ENCODE data around the gene WDR93.

The WDR93 gene

DNA sequence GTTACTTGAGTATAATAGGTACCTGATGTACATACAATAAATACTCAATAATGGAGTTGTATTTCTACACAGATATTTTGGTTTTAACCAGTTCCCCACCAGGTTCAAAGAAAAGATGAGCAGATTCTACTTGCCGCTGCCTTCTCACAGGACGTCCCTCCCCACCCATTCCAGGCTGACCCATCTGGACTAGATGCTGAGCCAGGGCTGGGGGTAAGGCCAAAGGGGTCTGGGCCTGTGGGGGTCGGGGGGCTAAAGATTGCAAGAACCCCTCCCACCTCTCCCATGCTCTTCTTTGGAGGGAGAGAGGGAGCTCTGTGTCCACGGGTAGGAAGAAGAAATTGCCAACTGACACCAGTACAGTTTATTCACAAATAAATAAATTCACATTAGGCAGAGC, 58.9 kb downstream of the WDR93 start:
- DNase-seq (ENCODE audit: low read depth), result no peak

DNA sequence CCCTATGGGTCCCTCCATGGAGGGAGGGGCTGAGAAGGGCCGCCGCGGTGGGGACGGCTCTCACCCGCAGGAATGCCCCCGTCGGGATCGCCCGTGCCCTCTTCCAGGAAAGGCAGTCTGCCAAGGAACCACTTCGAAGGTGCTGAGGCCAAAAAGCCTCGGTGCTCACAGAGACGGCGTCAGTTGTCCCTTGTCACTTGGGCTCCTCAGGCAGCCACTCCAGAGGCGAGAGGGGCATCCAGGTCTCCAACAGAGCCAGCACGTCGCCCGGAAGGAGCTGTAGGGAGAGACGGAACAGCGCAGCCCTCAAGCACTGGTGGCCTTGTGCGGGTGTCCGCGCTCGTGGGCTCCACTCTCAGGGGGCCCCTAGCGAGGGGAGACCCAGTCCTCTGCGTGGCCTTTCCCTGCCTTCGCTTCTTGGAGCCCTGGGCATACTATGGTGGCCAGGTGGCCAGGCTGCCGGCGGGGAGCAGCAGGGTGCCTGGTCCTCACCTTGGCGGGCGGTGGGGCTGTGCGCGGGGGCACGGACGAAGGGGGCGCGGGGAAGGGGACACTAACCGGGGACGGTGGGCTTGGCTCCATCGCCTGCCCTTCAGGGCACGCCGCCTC, 59.4 kb downstream of the WDR93 start:
- DNase-seq (ENCODE audit: low read depth), result no peak

DNA sequence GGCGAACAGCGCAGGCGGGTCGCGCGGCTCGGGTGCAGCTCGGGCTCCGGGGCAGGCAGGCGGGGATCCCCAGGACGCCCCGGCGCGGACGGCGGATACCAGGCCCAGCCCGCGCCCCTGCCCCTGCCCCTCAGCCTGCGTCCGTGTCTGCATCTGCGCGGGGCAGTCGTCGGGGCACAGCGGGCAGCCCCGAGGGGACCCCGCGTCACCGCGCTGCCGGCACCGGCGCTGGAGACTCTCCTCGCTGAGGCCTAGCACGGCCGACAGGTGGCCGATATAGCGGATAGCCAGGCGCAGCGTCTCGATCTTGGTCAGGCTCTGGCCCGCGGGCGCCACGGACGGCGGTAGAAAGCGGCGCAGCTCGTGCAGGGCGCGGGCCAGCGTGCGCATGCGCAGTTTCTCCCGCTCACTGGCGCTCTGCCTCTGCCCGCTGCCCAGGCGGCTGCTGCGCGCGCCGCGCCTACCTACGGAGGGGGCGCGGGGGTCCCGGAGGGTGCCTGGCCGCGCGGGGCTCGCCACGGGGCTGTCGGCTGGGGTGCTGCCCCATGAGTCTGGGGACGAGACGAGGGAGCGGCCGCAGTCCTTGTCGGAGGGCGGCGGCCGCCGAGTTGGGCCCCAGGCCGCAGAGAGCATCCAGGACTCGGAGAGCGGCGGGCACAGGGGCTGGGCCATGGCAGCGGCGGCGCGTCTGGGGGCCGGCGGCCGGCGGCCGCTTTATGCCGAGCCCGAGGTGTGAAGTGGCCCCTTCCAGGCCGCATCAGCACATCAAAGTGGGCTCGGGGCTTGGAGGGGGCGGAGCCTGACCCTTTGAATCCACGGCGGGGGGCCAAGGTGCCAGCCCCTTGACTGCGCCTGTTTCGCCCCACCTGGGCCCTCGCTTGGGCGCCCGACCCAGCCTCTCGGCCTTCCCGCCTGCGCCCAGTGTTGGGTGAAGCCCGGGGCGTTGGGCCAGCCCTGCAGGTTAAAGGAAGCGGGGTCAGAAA, 60.2 kb downstream of the WDR93 start, which contains the start of gene MESP1:
Gene MESP1 (minus strand): TSS at position 690 of the 983 bp plus-strand sequence. CDS start 18 bp downstream, at position 672.
- DNase-seq (ENCODE audit: low read depth), result peak; percentile 68

DNA sequence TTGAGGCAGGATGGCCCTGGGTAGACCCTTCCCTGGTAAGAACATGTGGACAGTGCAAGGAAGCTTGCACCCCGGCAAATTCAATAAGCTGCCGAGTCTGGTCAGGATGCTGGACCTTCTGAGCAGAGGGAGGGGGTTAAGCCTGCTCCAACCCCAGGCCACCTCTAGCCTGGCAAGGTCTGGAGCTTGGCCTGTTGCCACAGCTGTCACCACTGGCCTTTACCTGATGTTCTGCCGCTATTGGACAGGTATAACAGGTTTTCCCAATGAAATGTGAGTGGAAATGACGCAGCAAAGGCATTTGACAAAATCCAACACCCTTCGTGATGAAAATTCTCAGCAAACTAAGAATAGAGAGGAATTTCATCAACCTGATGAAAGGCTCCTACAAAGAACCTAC, 61.1 kb downstream of the WDR93 start:
- DNase-seq (ENCODE audit: low read depth), result no peak

DNA sequence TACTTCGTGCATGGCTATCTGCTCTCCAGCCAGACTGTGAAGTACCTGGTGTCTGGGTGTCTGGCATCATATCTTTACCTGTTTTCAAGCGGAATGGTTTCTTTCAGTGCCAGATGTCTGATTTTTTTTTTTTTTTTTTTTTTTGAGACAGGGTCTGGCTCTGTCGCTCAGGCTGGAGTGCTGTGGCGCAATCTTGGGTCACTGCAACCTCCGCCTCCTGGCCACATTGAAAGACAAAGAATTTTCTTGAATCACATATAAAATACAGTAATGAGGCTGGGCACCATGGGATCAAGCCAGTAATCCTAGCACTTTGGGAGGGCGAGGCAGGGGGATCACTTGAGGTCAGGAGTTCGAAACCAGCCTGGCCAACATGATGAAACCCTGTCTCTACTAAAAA, 63.2 kb downstream of the WDR93 start:
- DNase-seq (ENCODE audit: low read depth), result no peak

DNA sequence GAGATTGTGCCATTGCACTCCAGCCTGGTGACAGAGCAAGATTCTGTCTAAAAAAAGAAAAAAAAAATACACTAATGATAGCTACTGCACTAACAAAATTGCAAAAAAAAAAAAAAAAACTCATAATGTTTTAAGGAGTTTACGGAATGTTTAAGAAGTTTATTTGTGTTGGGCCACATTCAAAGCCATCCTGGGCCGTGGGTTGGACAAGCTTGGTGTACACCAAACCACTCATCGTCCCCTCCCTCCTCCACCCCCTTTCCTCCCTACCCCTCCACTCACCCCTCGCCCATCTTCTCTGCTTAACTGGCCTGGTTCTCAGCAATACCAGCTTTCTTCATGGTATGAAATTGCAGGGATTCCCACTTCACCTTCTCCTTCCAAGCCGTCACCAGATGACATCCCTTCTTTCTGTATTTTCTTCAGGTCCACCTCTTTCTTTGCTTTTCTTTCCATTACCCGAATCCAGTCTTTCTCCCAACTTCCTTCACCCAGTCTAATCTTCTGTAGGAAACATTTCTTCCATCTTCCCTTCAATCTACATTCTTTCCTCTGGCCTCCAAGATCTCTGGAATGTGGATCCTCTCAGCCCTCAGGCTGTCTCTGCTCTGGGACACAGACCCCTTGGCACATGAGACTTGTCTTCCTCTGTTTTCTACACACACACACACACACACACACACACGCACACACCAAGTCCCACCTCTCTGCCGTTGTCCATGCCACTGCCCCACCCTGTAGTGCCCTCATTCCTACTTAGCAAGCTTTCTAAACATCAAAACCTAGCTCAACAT, 63.9 kb downstream of the WDR93 start:
- no peak for DNase-seq (ENCODE audit: low read depth)

DNA sequence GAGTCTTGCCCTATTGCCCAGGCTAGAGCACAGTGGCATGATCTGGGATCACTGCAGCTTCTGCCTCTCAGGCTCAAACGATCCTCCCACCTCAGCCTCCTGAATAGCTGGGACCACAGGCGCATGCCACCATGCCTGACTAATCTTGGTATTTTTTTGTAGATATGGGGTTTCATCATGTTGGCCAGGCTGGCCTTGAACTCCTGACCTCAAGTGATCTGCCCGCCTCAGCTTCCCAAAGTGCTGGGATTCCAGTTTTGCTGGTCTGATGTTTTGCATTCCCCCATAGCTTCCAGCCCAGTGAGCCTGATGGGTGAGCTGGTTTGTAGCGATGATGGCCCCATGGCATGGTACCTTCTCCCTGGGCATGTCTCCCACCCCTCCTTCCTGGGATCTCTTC, 65.1 kb downstream of the WDR93 start:
- no peak for DNase-seq (ENCODE audit: low read depth)

DNA sequence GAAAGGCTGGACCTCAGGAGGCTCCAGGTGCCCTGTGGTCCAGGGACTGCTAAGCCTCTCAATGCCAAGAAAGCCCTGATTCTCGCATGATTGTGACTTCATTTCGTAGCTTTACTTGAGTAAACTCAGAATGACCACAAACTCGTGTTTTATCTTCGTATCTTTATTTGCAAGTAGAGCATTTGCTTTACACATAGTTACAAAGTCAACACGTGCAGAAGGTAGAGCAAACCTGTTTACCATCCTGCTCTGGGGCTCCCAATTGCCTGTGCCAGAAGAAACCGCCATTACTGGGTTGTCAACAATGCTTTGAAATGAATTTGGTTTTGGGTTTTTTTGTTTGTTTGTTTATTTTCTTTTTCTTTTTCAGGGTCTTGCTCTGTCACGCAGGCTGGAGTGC, 66.3 kb downstream of the WDR93 start:
- no peak for DNase-seq (ENCODE audit: low read depth)

DNA sequence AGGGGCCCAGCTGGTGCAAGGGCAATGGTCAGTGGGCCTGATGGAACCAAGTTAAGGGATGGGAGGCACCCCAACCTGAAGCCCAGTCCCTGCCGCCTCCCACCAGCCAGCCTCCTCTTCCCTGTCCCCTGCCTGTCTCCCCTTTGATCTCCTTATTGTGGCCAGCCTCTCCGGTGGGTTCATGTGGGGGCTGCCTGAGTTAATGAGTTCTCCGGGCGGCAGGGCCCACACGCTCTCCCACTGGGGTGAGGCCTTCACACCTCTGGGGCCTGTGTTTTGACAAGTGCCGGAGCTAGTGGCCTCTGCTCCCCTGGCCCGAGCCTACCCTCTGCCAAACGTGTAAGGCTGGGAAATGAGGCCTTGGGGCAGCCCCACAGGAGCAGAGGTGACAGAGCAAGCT, 67.7 kb downstream of the WDR93 start:
- DNase-seq (ENCODE audit: low read depth), result no peak

DNA sequence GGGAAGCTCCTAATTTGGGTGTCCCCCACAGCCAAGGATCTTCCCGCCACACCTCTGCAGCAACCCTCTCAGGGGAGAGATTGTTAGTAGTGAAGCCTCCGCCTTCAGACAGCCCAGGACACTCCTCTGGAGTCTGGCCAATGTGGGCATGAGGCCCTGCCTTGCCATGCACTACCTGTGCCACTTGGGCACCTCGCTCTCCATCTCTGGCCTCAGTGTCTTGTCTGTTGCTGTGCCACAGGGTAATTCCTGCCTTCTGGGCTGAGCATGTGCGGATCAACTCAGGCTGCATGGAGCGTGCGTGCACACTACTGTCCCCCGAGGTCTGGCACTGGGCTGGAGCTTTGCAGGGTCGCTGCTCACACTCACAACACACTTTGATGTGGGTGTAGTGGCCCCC, 68.4 kb downstream of the WDR93 start:
- no peak for DNase-seq (ENCODE audit: low read depth)

DNA sequence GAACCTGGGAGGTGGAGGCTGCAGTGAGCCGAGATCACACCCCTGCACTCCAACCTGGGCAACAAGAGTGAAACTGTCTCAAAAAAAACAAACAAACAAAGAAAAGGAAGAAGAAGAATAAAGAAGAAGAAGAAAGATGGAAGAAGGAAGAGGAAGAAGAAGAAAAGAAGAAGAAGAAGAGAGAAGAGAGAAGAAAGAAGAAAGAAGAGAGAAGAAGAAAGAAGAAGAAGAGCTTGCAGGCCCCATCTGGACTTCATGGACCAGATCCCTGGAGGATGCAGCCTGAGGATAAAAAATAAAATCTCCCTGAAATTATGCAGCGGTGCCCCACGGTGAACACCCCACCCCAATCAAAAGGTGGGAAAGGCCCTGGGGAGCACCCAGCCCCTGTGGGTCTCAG, 69.2 kb downstream of the WDR93 start:
- DNase-seq (ENCODE audit: low read depth), result no peak

DNA sequence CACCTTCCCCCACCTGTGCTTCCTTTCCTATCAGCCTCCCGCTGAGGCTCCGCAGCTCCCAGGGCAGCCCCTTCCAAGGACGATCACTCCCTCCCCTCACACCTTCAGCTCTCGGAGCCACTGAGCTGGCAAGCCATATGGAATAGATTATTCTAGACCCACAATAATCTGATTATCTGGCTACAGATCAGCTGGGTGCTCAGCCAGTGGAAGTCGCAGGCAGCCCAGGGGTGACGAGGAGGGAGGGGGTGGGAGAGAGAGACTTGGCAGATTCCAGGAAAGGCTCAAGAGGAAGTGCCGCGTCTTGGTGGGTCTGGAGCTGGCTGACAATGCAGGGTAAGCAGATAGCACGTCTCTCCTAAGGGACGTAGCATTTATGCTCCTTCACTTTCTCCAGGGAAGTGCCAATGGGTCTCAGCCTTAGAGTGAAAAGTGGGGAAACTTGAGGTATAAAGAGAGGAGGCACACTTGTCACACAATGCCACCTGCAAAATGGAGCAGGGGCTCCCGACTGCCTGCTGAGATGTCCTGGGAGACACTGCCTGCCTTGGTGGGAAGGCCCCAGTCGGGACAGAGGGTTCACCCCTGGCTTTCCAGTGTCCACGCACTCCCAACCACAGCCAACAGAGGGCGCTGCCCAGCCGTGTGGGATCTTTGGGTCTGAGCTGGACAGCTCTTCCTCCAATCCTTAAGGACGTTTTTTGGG, 69.8 kb downstream of the WDR93 start:
- DNase-seq (ENCODE audit: low read depth), result peak; percentile 44

DNA sequence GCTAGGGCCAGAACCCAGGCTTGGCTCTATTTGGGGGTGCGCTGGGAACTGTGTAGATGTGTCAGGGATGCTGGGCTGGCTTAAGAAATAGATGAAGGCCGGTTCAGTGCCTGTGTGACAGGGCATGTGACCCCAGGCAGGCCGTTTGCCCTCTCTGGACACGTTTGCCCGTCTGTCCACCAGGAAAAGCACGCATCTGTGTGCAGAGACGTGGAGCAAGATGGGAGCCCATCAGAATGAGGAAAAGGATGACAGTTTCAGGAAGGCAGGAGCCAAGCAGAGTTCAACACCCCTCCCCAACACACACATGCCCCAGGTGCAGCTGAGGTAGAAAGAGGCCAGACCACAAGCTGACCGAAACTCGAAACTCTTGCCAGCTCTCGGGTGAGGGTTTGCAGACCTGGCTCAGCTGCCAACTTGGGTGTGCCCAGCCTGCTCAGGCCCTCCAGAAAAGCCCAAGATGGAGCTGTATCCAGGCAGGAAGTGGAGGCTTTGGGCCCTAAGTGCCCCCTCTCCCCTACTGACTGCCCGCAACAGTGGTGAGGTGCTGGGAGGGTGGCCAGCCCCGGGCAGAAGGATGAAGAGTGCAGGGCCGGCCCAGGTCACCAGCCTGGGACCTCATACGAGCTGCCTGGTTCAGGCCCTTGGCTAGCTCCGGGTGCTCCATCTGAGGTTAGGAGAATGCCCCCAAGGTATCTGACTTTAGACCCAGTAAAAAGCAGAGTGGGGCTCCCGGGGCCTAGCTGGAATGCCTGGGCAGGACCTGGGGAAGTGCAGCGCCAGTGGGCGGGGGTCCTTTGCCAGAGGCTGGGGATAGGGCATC, 70.6 kb downstream of the WDR93 start:
- no peak for DNase-seq (ENCODE audit: low read depth)

DNA sequence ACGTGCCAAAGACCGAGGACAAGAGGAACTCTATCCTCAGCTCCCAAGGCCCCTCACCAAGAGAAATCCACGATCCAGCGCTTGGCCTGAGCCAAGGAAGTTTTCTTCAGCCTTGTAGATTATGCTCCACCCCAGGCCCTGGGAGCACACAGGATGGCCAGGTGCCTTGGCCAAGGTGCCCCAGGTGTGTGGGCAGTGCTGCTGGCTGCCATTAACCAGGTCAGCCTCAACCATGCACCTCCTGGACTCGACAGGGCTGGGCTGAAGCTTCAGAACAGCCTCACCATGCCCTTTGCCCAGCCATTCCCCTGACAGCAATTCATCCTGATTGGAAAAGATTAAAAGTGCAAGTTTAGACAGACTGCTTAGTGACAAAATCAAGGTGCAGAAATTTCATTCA, 71.3 kb downstream of the WDR93 start:
- no peak for DNase-seq (ENCODE audit: low read depth)

DNA sequence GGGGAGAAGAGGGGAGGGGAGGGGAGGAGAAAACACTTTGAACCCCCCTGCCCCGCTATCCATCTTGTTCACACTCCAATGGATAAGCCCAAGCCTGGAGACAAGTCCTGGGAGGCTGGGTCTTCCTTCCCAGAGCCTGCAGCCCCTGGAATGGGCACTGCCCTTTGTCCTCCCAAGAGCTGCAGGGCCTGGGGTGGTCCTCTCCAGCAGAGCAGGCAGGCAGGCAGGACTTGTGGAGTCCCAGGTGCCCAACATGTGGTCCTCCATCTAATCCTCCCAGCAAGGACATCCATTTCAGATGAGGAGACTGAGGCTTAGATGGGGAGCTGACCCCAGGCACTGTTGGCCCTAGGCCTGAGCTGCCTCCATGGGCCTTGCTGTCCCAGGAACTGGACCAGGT, 75.1 kb downstream of the WDR93 start:
- DNase-seq (ENCODE audit: low read depth), result no peak

DNA sequence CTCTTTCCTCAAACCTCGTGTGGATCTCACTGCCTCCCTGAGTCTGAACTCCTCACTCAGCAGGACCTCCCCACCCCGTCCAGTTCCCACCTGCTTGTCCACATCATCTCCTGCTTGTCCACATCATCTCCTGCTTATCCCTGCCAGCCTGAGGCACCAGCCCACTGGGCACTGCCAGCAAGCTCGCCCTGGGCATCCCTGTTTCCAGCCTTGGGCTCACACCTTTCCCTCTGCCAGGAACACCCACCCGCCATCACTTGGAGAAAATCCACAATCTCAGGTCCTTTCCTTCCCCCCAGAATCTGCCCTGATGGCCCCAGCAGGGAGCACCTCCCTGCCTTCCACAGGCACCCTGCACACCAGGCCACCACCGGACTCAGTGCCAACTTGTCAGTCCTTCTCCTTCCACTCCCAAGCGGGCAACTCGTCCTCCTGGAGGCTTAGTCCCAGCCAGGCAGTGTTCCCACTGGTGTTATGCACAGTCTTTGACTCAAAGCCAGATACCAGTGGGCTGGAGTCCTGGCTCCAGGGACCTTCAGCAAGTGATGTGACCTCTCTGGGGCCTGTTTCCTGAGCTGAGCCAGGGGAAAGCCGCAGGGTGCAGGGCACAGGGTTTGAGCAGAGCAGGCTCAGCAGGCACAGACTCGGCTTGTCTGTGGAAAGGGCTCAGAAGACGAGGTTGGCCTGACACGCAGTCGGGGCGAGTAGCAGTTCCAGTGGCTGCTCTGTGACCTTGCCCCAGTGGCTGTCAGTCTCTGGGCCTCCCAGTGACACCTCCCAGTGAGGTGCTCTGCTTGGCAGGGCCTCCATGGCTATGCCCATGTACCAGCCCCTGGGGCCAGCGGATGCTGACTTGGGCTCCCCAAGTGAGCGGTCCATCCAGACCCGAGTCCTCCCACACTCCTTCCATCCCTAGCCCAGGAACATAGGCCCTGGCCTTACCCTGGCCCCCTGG, 76.0 kb downstream of the WDR93 start:
- DNase-seq (ENCODE audit: low read depth), result no peak

DNA sequence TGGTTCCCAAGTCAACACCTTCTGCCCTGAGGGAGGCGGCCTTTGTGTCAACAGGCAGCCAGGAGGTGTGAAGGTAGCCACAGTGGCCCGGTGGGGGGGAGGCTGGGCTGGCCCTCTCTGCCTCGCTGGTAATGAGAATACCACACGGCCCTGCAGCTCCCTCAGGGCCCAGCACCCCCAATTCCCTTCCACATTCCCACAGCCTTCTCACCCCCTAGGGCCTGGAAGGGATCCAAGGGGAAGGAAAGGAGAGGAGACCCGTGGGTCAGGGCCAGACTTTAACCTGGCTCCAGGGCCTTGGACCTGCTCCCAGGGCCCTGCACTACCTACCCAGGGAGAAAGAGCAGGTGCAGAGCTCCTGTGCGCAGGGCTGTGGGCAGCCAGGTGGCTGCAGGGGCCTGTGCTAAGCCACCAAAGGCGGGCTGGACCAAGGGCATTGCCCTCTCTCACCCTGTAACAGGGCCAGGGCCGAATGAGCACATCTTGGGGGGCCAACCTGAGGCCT, 76.9 kb downstream of the WDR93 start:
- no peak for DNase-seq (ENCODE audit: low read depth)

DNA sequence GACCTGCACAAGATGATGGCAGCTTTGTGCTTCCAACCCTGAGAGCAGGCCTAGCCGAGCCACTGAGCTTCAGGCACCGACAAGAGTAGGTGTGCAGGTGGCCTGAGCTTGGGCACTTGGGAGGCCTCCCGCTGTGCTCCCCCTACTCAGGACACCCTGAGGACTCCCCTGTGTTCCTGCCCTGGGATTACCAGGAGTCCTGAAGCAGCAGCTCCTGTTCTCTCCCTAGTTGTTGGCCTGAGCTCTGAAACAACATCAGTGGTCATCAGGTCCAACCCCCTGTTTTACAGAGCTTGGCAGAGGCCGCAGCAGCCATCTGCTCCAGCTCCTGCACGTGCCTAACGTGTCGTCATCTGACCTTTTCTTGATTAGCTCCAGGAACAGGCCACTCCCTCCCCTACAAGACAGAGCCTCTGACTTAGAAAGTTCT, 77.5 kb downstream of the WDR93 start:
- DNase-seq (ENCODE audit: low read depth), result peak; percentile 34

DNA sequence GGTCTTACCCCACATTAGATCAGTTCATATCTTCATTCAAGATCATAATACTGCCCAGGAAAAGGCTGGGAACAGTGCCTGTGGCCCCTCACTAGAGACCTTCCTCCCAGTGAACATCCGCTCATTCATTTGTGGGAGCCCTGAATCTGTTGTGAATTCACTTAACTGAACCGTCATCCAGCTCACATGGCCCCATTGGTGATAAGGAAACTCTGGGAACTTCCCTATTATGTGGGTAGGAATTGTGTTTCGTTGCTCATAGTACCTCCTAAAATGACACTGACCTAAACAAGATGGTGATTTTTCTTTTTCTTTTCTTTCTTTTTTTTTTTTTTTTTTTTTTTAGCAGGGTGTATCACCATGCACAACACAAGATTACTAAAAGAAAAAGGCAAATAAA, 78.8 kb downstream of the WDR93 start:
- DNase-seq (ENCODE audit: low read depth), result no peak

DNA sequence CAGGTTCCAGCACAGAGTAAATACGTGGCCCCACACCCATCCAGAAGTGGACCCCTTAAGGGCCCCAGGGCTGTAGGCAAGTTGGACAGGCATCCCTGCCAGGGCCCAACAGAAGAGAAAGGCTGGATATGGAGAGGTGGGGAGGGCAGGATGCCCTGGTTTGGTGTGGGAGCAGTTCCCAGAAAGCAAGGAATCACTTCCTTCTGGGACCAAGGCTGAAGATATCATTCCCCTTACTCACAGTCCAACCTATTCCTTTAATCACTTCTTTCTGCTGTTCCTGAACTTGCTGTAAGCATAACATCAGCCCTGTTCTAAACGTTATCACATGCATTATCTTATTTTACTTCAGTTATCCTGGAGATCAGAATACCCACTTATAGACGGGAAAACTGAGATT, 79.4 kb downstream of the WDR93 start:
- no peak for DNase-seq (ENCODE audit: low read depth)

All from GM04504 (cell line).